Measurements from ENCODE around the gene SPHK2.
"Not testable (repeated sequence)": the region's sequence is repeated elsewhere in the genome, so short reads cannot be mapped to it uniquely, and the experiment has no call there.

SPHK2 gene

GRCh38 chr19:48651683-48652048 is 32.4 kb downstream of the SPHK2 start:
- H3K18ac ChIP-seq (ENCODE audit: low read length): no peak overlapping the region
- no CpG with 5 or more reads among the region's 5 CpGs for WGBS (ENCODE audit: extremely low coverage, insufficient coverage, low lambda C conversion rate)

GRCh38 chr19:48654299-48655059 is 35.2 kb downstream of the SPHK2 start:
- Histone ChIP-seq H3K4ac (ENCODE audit: low read depth, low read length) (no peak overlapping the region), H3K56ac (ENCODE audit: low read length) (no peak overlapping the region), H2AK5ac (ENCODE audit: low read length) (no peak overlapping the region), H3K79me1 (ENCODE audit: low read length) (no peaks in the 10 kb centered on the region), H4K8ac (ENCODE audit: low read depth, low read length) (no peak overlapping the region), H2BK15ac (replicated peaks; ENCODE audit: low read depth) (no peak overlapping the region), H3K4me2 (ENCODE audit: low read length) (no peak overlapping the region), H3K27me3 (ENCODE audit: insufficient read depth, low read length, poor library complexity) (no peaks in the 10 kb centered on the region), H3K79me2 (ENCODE audit: control insufficient read depth, insufficient read depth, low read length) (no peaks in the 10 kb centered on the region), H3K36me3 (ENCODE audit: control insufficient read depth, insufficient read depth, low read length) (no peaks in the 10 kb centered on the region), H3K4me3 (ENCODE audit: low read length) (no peak overlapping the region), H3K4me1 (ENCODE audit: control insufficient read depth, low read depth, low read length) (peaks cover 5% of the 10 kb centered on the region), H3K27ac (ENCODE audit: low read depth, low read length) (no peak overlapping the region), H4K5ac (ENCODE audit: low read length) (no peak overlapping the region), H3K23ac (ENCODE audit: low read length) (no peak overlapping the region), H3K18ac (ENCODE audit: low read length) (no peak overlapping the region), H3K9ac (ENCODE audit: low read length) (no peak overlapping the region), H2BK120ac (ENCODE audit: low read depth, low read length) (no peak overlapping the region), H2BK5ac (ENCODE audit: low read length) (no peak overlapping the region)
- DNase-seq: no peak
- WGBS (ENCODE audit: extremely low coverage, insufficient coverage, low lambda C conversion rate): no CpG with 5 or more reads among the region's 11 CpGs

More at GRCh38 chr19:48651683-48652048, 32.4 kb downstream of the SPHK2 start:
- Histone ChIP-seq H3K23ac (ENCODE audit: low read length) (no peak overlapping the region), H3K36me3 (ENCODE audit: control insufficient read depth, insufficient read depth, low read length) (no peaks in the 10 kb centered on the region), H3K27me3 (ENCODE audit: insufficient read depth, low read length, poor library complexity) (no peaks in the 10 kb centered on the region), H2BK120ac (ENCODE audit: low read depth, low read length) (no peak overlapping the region), H3K4me1 (ENCODE audit: control insufficient read depth, low read depth, low read length) (no peaks in the 10 kb centered on the region), H4K8ac (ENCODE audit: low read depth, low read length) (no peak overlapping the region), H3K27ac (ENCODE audit: low read depth, low read length) (no peak overlapping the region), H3K4ac (ENCODE audit: low read depth, low read length) (no peak overlapping the region), H2BK5ac (ENCODE audit: low read length) (no peak overlapping the region), H4K5ac (ENCODE audit: low read length) (no peak overlapping the region), H3K4me3 (ENCODE audit: low read length) (no peak overlapping the region), H2AK5ac (ENCODE audit: low read length) (no peak overlapping the region), H3K79me1 (ENCODE audit: low read length) (no peaks in the 10 kb centered on the region), H3K4me2 (ENCODE audit: low read length) (no peak overlapping the region), H3K56ac (ENCODE audit: low read length) (no peak overlapping the region), H3K9ac (ENCODE audit: low read length) (no peak overlapping the region), H2BK15ac (replicated peaks; ENCODE audit: low read depth) (no peak overlapping the region), H3K79me2 (ENCODE audit: control insufficient read depth, insufficient read depth, low read length) (no peaks in the 10 kb centered on the region)
- DNase-seq: no peak

DNA sequence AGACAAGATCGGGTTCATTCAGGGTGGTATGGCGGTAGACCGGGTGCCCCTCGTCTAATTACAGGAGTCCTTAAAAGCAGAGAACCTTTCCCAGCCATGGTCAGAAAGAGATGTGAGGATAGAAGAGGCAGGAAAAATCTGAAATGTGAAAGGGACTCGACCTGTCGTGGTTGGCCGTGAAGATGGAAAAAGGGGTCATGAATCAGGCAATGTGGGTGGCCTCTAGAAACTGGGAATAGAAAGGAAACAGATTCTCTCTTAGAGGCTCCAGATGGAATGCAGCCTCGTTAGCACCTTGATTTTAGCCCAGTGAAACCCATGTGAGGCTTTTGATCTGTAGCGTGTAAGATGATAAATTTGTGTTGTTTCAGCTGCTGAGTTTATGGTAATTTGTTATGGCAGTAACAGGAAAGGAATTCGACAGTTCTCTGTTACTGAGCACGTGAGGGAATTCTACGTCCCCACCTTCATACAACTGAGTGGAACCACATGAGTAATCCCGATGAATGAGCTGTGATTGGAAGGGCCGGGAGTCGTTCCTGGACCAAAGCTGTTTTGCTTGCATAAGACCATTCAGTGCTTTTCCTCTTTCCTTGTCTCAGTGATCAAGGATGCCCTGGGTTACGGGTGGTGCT is 37.7 kb downstream of the SPHK2 start:
- peak; percentile 87 for DNase-seq
- Histone ChIP-seq H4K5ac (ENCODE audit: low read length) (no peak overlapping the region), H3K27ac (ENCODE audit: low read depth, low read length) (no peak overlapping the region), H2BK120ac (ENCODE audit: low read depth, low read length) (no peak overlapping the region), H3K4ac (ENCODE audit: low read depth, low read length) (no peak overlapping the region), H3K23ac (ENCODE audit: low read length) (no peak overlapping the region), H3K18ac (ENCODE audit: low read length) (no peak overlapping the region), H3K9ac (ENCODE audit: low read length) (no peak overlapping the region), H3K4me2 (ENCODE audit: low read length) (no peak overlapping the region), H3K79me1 (ENCODE audit: low read length) (no peaks in the 10 kb centered on the region), H2AK5ac (ENCODE audit: low read length) (no peak overlapping the region), H2BK15ac (replicated peaks; ENCODE audit: low read depth) (no peak overlapping the region), H2BK5ac (ENCODE audit: low read length) (no peak overlapping the region), H3K36me3 (ENCODE audit: control insufficient read depth, insufficient read depth, low read length) (no peaks in the 10 kb centered on the region), H3K56ac (ENCODE audit: low read length) (peak overlapping the region; percentile 47), H3K27me3 (ENCODE audit: insufficient read depth, low read length, poor library complexity) (no peaks in the 10 kb centered on the region), H4K8ac (ENCODE audit: low read depth, low read length) (no peak overlapping the region), H3K4me1 (ENCODE audit: control insufficient read depth, low read depth, low read length) (peaks cover 5% of the 10 kb centered on the region), H3K4me3 (ENCODE audit: low read length) (no peak overlapping the region), H3K79me2 (ENCODE audit: control insufficient read depth, insufficient read depth, low read length) (no peaks in the 10 kb centered on the region)
- no CpG with 5 or more reads among the region's 16 CpGs for WGBS (ENCODE audit: extremely low coverage, insufficient coverage, low lambda C conversion rate)

DNA sequence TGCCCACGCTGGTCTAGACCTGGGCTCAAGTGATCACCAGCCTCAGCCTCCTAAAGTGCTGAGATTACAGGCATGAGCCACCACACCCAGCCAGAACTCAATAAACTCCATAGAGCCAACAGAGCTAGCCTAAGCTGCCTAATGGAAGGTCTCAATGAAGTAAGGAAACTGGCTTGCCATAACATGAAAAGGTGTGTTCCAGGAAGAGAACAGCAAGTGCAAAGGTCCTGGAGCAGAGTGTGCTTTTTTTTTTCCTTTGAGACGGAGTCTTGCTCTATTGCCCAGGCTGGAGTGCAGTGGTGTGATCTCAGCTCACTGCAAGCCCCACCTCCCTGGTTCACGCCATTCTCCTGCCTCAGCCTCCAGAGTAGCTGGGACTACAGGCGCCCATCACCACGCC is 38.5 kb downstream of the SPHK2 start:
- not testable (repeated sequence) for H3K4me3 ChIP-seq (ENCODE audit: low read length); H3K4ac ChIP-seq (ENCODE audit: low read depth, low read length); H3K27me3 ChIP-seq (ENCODE audit: insufficient read depth, low read length, poor library complexity); H3K27ac ChIP-seq (ENCODE audit: low read depth, low read length); H3K23ac ChIP-seq (ENCODE audit: low read length); DNase-seq; H3K36me3 ChIP-seq (ENCODE audit: control insufficient read depth, insufficient read depth, low read length); H3K79me1 ChIP-seq (ENCODE audit: low read length); H3K4me2 ChIP-seq (ENCODE audit: low read length); H2BK120ac ChIP-seq (ENCODE audit: low read depth, low read length); H4K5ac ChIP-seq (ENCODE audit: low read length); H2BK15ac ChIP-seq (replicated peaks; ENCODE audit: low read depth); H3K9ac ChIP-seq (ENCODE audit: low read length); H3K18ac ChIP-seq (ENCODE audit: low read length); H3K4me1 ChIP-seq (ENCODE audit: control insufficient read depth, low read depth, low read length); H2AK5ac ChIP-seq (ENCODE audit: low read length); H3K56ac ChIP-seq (ENCODE audit: low read length); H3K79me2 ChIP-seq (ENCODE audit: control insufficient read depth, insufficient read depth, low read length); H2BK5ac ChIP-seq (ENCODE audit: low read length); H4K8ac ChIP-seq (ENCODE audit: low read depth, low read length)
- WGBS (ENCODE audit: extremely low coverage, insufficient coverage, low lambda C conversion rate): no CpG with 5 or more reads among the region's 5 CpGs

DNA sequence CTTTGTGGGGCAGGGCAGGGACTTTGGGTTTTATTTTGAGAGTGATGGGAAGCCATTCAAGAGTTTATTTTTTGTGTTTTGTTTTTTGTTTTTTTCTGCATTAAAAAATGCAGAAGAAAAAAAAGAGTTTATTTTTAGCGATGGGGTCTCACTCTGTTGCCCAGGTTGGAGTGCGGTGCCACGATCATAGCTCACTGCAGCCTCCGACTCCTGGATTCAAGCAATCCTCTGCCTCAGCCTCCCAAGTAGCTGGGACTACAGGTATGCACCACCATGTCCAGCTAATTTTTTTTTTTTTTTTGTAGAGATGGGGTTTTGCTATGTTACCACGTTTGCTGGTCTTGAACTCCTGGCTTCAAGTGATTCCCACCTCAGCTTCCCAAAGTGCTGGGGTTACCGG is 39.2 kb downstream of the SPHK2 start:
- H3K56ac ChIP-seq (ENCODE audit: low read length): no peak overlapping the region
- no peak for DNase-seq
- WGBS (ENCODE audit: extremely low coverage, insufficient coverage, low lambda C conversion rate): no CpG with 5 or more reads among the region's 6 CpGs
- H3K18ac ChIP-seq (ENCODE audit: low read length): no peak overlapping the region
- H2BK5ac ChIP-seq (ENCODE audit: low read length): no peak overlapping the region
- no peak overlapping the region for H2BK120ac ChIP-seq (ENCODE audit: low read depth, low read length)
- no peak overlapping the region for H3K4me2 ChIP-seq (ENCODE audit: low read length)
- no peaks in the 10 kb centered on the region for H3K79me1 ChIP-seq (ENCODE audit: low read length)
- H3K4ac ChIP-seq (ENCODE audit: low read depth, low read length): no peak overlapping the region
- no peaks in the 10 kb centered on the region for H3K79me2 ChIP-seq (ENCODE audit: control insufficient read depth, insufficient read depth, low read length)
- no peak overlapping the region for H3K23ac ChIP-seq (ENCODE audit: low read length)
- H3K4me1 ChIP-seq (ENCODE audit: control insufficient read depth, low read depth, low read length): peaks cover 5% of the 10 kb centered on the region
- H3K4me3 ChIP-seq (ENCODE audit: low read length): no peak overlapping the region
- no peaks in the 10 kb centered on the region for H3K36me3 ChIP-seq (ENCODE audit: control insufficient read depth, insufficient read depth, low read length)
- no peaks in the 10 kb centered on the region for H3K27me3 ChIP-seq (ENCODE audit: insufficient read depth, low read length, poor library complexity)
- H3K9ac ChIP-seq (ENCODE audit: low read length): no peak overlapping the region
- H3K27ac ChIP-seq (ENCODE audit: low read depth, low read length): no peak overlapping the region
- H4K8ac ChIP-seq (ENCODE audit: low read depth, low read length): no peak overlapping the region
- H2AK5ac ChIP-seq (ENCODE audit: low read length): no peak overlapping the region
- no peak overlapping the region for H4K5ac ChIP-seq (ENCODE audit: low read length)
- H2BK15ac ChIP-seq (replicated peaks; ENCODE audit: low read depth): no peak overlapping the region
